Measurements from ENCODE around the gene ISG20.
"Not testable (repeated sequence)": the region's sequence is repeated elsewhere in the genome, so short reads cannot be mapped to it uniquely, and the experiment has no call there.

Gene ISG20

GRCh38 chr15:88618686-88619085 is 20.1 kb upstream of the ISG20 start:
- DNase-seq (ENCODE audit: low spot score): no peak

- no peak for DNase-seq (ENCODE audit: low spot score)
Measured at GRCh38 chr15:88619796-88620195, 19.0 kb upstream of the ISG20 start.

- peak; percentile 97 for DNase-seq (ENCODE audit: low spot score)
Measured at GRCh38 chr15:88620995-88621772, 17.6 kb upstream of the ISG20 start, which contains the start of gene AEN. Gene AEN (plus strand): TSS chr15:88621340. CDS start chr15:88626210, 4,870 bp downstream.

- DNase-seq (ENCODE audit: low spot score): peak; percentile 76
Measured at GRCh38 chr15:88621789-88622604, 16.8 kb upstream of the ISG20 start.

GRCh38 chr15:88622605-88622975 is 16.2 kb upstream of the ISG20 start:
- no peak for DNase-seq (ENCODE audit: low spot score)

- peak; percentile 81 for DNase-seq (ENCODE audit: low spot score)
Measured at GRCh38 chr15:88623061-88623460, 15.8 kb upstream of the ISG20 start.

- DNase-seq (ENCODE audit: low spot score): no peak
Measured at GRCh38 chr15:88623632-88624031, 15.2 kb upstream of the ISG20 start.

- peak; percentile 58 for DNase-seq (ENCODE audit: low spot score)
Measured at GRCh38 chr15:88624156-88624970, 14.5 kb upstream of the ISG20 start.

- DNase-seq (ENCODE audit: low spot score): no peak
Measured at GRCh38 chr15:88624971-88625490, 13.8 kb upstream of the ISG20 start.

- no peak for DNase-seq (ENCODE audit: low spot score)
Measured at GRCh38 chr15:88625943-88626741, 12.7 kb upstream of the ISG20 start.

- DNase-seq (ENCODE audit: low spot score): peak; percentile 70
Measured at GRCh38 chr15:88627463-88627862, 11.4 kb upstream of the ISG20 start.

- DNase-seq (ENCODE audit: low spot score): no peak
Measured at GRCh38 chr15:88628018-88628654, 10.7 kb upstream of the ISG20 start.

- DNase-seq (ENCODE audit: low spot score): no peak
Measured at GRCh38 chr15:88629071-88629470, 9.7 kb upstream of the ISG20 start.

GRCh38 chr15:88630141-88630721 is 8.6 kb upstream of the ISG20 start:
- DNase-seq (ENCODE audit: low spot score): no peak

GRCh38 chr15:88630798-88631463 is 7.9 kb upstream of the ISG20 start:
- no peak for DNase-seq (ENCODE audit: low spot score)

GRCh38 chr15:88631464-88632028 is 7.3 kb upstream of the ISG20 start:
- no peak for DNase-seq (ENCODE audit: low spot score)

GRCh38 chr15:88632797-88633196 is 6.0 kb upstream of the ISG20 start:
- DNase-seq (ENCODE audit: low spot score): not testable (repeated sequence)

- DNase-seq (ENCODE audit: low spot score): no peak
Measured at GRCh38 chr15:88634449-88634848, 4.4 kb upstream of the ISG20 start.

- DNase-seq (ENCODE audit: low spot score): peak; percentile 66
Measured at GRCh38 chr15:88635318-88635717, 3.5 kb upstream of the ISG20 start.
